ENCODE data around the gene CEP78.
"Not testable (repeated sequence)": the region's sequence is repeated elsewhere in the genome, so short reads cannot be mapped to it uniquely, and the experiment has no call there.

The CEP78 gene, protein sequence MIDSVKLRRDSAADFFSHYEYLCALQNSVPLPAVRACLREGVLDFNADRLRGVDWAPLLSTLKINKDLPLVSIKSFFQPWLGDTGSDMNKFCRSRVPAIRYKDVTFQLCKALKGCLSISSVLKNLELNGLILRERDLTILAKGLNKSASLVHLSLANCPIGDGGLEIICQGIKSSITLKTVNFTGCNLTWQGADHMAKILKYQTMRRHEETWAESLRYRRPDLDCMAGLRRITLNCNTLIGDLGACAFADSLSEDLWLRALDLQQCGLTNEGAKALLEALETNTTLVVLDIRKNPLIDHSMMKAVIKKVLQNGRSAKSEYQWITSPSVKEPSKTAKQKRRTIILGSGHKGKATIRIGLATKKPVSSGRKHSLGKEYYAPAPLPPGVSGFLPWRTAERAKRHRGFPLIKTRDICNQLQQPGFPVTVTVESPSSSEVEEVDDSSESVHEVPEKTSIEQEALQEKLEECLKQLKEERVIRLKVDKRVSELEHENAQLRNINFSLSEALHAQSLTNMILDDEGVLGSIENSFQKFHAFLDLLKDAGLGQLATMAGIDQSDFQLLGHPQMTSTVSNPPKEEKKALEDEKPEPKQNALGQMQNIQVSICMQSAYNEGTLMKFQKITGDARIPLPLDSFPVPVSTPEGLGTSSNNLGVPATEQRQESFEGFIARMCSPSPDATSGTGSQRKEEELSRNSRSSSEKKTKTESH

DNA sequence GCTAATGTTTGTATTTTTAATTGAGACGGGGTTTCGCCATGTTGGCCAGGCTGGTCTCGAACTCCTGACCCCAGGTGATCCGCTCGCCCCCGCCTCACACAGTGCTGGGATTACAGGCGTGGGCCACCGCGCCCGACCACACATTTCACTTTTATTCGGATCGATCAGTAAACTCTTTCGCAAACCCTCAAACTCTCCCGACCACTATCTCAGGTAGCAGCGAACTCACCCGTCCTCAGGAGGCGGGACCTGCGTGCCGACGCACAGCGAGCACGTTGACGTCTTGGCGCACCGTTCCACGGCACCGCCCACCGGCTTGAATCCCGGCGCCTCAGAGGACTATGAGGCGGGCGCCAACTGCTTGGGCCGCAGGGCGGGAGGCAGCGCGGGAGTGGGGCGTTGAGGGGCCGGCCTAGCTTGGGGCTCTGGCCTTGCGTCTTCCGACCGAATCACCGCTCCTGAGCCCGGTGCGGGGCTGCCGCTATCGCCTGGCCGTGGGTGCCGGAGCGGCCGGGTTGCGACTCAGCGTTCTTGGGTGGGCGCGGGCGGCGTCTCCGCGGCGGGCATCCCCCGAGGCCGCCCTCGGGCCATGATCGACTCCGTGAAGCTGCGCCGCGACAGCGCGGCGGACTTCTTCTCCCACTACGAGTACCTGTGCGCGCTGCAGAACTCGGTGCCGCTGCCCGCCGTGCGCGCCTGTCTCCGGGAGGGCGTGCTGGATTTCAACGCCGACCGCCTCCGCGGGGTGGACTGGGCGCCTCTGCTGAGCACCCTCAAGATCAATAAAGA, at the start of gene CEP78:
Gene CEP78, plus strand, starts transcription at position 314 of the 789 bp plus-strand sequence. Its CDS starts 276 bp downstream, at position 590.
- peak; percentile 84 to 95 for DNase-seq

DNA sequence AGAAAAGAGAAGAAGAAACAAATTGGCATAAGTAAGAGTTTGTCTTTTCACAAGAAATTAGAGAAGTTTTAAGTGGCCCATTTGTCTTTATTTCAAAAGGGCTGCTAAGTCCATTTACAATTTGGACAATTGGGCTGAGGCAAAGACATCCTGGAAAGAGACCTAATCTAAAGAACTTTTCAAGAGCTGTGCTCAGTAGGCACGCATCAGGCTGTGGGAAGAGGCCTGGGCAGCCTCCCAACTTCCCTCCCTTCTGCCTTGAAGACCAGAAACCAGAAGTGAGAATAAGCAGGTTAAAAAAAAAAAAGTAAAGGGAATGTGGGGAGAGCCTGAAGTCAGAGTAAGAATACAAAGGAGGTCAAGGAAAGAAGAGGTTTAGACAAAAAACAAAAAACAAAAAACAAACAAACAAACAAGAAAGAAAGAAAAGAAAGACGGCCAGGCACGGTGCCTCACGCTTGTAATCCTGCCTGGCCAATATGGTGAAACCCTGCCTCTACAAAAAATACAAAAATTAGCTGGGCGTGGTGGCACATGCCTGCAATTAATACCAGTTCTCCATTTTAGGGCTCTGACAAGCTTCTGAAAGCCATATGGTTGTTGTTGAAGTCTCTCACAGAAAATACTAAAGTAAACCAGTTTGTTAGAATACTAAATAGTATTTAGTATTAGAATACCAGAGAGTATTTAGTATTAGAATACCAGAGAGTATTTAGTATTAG, 48.0 kb upstream of the CEP78 start:
- no peak for DNase-seq

DNA sequence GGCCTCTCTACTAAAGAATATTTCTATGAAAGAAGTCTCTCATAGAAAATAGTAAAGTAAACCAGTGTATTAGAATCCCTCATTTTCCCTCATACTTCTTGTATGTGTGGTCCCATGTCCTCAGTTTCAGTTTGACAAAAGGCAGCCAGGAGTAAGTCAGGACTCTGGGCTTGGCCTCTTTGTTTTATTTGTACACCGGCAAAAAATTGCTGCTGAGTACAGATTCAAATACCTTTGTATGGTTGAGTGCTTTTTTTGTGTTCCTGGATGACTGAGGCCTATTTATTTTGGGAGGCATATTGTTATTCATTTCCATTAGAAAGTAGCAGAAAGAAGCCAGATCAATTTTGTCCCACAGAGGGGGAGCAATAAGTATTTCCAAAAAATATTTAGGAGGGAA, 47.3 kb upstream of the CEP78 start:
- DNase-seq, result no peak

DNA sequence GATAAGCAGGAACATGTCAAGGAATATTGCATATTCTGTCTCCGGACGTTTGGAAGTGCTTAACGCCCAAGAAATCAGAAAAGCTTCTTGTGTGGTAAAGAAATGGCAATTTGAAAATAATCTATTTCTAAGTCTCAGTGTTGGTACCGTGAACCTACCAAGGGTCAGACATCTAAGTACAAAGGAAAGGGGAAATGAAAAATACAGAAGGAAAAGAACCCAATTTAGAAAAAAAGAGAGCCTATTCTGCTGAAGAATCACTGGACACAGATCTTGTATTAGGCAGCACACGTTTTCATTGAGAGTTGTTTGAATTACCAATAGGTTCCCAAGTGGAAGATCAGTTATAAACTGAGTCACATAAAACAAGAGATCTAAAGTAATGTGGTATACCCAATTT, 46.9 kb upstream of the CEP78 start:
- no peak for DNase-seq

DNA sequence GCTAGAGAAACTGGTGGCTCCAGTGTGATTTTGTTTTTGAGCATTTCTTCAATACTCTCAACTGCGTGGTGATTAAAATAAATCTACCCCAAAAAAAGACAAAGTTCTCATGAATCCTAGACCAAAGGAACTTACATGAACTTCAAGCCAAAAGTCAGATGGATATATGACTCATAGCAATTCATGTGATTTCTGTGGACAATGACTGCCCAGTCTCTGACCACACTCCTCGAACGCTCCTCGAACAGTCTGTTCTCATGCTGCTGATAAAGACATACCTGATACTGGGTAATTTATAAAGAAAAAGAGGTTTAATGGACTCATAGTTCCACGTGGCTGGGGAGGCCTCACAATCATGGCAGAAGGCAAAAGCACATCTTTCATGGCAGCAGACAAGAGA, 46.4 kb upstream of the CEP78 start:
- DNase-seq, result no peak

DNA sequence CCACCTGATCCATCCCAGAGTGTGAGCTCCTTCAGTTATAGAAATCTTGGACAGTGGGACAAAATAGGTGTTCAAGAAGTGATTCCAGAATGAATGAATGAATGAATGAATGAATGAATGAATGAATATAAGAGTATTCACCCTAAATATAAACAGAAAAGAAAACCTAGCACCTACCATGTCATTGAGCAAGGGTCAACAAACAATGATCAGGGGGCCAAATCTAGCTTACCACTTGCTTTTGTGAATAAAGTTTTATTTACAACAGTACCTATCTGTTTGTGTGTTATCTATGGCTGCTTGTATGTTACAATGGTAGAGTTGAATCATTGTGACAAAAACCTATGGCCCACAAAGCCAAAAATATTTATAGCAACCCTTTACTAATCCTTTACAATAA, 43.9 kb upstream of the CEP78 start:
- no peak for DNase-seq

DNA sequence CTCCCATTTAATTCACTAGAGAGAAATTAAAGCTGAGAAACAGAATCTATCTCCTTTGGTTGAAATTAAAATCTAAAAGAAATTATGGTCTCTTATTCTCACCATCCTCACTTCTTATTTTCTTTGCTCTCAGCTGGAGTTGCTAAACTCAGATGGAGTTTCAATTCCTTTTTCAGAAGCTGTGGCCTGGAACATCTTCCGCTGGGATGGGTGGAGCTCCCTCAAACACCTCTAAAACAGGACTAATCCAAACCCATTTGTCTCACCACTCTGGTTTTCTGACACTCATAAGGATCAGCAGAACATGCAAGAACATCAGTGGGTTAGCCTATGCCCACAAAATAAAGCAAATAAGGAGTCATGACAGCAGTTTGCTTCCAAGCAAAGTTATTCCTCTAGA, 39.6 kb upstream of the CEP78 start:
- no peak for DNase-seq

DNA sequence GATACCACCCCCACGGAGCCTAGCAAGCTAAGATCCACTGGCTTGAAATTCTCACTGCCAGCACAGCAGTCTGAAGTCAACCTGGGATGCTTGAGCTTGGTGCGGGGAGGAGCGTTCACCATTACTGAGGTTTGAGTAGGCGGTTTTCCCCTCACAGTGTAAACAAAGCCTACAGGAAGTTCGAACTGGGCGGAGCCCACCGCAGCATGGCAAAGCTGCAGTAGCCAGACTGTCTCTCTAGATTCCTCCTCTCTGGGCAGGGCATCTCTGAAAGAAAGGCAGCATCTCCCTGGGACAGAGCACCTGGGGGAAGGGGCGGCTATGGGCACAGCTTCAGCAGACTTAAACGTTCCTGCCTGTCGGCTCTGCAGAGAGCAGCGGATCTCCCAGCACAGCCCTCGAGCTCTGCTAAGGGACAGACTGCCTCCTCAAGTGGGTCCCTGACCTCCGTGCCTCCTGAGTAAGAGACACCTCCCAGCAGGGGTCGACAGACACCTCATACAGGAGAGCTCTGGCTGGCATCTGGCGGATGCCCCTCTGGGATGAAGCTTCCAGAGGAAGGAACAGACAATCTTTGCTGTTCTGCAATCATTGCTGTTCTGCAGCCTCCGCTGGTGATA, 34.6 kb upstream of the CEP78 start:
- peak in 1 of 2 experiments; percentile 25 for DNase-seq

DNA sequence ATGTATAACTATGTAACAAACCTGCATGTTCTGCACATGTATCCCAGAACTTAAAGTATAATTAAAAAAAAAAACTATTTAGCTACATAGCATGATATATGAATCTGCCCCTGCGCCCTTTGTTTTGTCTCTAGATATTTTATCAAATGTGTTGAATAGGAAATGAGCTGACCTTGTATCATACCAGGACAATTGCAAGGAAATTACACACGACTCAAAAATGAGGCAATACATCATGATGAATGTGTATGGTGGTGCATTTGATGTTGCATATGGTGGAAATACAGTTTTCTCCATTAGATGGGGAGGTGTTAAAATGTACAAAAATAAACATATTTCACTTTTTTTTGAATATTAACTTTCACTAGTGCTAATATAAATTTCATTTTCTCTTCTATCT, 28.6 kb upstream of the CEP78 start:
- no peak for DNase-seq

DNA sequence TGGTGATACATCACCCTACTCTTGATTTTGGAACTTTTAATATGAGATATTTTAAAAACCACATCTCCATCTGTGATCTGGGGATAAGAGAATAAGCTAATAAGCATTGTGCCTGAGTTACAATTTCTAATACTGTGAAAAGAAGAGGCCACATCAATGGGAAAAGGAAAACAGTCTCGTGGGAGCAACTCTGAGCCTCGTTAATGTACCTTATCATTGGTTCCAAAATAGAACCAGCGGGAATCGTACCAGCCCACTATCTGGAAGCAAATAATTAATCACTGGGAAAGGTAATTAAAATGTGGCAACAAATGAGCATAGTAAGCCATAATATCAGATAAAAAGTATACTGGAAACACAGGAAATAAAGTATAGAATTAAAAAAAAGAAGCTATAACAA, 28.0 kb upstream of the CEP78 start:
- DNase-seq, result no peak

DNA sequence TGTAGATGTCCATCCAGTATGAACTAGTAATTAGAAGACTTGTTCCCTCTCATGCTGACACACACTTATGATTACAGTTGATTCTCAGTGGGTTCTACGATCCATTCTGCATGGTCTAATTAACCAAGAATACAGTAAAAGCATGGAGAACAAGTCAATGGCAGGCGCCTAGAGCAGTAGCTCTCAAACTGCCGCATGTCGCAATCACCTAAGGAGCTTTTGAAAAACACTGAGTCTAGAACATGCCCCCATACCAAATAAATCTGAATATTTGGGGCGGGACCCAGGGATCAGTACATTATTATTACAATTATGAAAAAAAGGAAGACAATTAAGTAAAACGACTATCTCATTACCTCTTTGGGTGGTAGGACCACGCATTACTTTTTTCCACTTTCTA, 26.7 kb upstream of the CEP78 start:
- no peak for DNase-seq

DNA sequence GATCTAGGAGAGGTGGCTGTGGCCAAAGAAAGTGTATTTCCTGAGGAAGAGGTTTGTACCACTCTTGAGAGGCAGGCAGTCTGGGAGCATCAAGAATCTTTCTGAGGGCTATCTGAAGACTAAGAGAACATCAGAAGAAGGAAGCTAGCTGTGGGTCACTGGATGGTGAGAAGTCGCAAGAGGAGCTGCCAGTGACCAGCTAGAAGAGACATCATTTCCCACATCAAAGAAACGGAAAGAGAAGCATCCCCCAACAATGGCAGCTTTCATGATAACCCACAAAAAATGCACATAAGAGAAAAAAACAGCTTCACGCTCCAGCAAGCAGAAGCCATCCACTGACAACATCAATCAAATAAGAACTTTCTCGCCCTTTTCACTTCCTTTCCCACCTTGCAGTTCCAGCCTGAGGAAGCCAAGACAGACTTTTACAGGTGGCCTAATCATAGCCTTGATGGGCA, 25.0 kb upstream of the CEP78 start:
- DNase-seq, result no peak

DNA sequence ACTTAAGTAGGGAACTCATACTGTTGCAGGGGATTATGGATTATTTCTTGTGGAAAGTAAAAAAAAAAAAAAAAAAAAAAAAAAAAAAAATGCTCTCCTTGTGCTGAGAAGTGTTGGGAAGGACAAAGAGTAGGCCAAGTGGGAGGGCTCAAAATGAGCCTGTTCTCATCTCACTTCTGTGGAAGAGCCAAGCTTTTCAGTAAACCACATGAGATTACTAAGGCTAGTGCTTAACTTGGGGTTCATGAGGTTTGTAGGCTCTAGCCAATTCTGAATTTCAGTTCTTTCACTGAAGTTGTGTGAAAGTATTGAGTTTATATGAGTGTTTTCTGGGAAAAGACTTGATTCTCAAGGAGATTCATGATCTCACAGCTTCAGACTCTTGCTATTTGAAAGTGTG, 23.0 kb upstream of the CEP78 start:
- no peak for DNase-seq

DNA sequence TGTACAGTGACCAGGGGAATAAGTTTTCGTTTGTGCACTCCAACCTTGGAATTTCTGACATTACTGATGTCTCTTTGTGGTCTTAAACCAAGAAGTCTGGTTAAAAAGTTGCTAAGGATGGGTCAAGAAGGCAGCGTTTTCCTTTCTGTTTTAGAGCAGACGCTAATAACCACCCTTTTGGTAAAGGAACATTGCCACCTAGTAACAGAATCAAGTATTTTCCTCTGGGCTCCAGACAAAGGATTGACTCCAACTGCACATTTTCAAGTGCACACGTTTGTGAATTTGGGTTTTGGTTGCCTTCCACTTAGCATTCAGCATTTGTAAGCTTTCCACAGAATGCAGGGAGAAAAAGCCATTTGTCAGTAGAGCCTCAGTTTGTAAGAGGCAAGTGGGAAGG, 22.2 kb upstream of the CEP78 start:
- no peak for DNase-seq

DNA sequence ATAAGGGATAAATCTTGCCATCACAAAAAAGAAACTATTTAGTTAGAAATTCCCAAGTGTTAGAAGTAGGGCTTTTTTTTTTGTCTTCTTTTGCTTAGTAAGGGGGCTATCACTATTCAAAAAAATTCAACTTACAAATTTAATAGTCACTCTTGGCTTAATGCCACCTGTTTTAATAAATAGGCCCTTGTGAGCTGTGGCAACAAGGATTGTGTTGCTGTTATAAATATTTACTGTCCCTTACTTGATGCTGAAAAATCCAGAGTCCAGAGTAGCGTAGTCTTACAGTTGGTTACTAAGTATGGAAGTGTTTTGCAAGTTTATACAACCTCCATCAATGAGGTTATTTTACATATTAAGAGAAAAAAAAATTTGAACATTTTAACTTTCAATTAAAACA, 21.4 kb upstream of the CEP78 start:
- no peak for DNase-seq

DNA sequence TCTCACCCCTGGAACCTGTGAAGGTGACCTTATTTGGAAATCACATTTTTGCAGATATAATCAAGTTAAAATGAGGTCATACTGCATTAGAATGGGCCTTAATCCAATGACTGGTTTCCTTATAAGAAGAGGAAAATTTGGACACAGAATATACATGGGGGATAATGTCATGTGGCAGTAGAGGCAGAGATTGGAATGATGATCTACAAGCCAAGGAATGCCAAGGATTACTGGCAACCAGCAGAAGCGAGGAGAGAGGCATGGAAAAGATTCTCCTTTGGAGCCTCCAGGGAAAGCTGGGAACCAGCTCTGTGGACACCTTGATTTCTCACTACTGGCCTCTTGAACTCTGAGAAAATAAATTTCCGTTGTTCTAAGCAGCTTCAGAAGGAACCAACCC, 20.2 kb upstream of the CEP78 start:
- no peak for DNase-seq

DNA sequence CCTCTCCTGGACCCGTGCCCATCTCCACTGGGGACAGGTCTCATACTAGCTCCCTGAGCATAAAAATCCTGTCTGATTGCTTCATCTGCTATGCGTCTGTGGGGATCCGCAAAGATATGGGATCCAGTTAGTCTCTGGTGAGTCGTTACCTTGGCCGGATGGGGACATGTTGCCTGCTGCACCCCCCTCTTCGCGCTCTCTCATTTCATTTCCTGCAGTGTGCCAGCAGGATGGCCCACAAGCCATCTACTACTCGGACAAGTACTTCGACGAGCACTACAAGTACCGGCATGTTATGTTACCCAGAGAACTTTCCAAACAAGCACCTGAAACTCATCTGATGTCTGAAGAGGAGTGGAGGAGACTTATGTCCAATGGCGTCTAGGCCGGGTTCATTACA, 17.0 kb upstream of the CEP78 start:
- no peak for DNase-seq

DNA sequence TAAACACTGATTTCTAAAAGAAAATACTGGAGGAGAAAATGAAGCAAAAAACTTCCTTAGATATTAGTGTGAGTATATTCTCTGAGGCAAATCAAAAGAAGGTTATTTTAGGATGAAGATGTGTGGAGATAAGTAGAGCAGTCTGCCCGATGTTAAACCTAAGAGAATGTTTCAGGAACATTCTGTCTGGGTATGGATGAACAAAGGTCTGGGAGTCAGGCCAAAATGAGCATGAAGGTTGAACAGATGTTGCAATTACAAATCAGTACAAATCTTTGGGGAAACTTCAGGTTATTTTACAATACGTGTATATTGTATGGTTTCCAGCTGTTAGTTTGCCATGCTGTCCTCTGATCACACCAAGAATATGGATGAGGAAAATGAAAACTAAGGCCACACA, 14.4 kb upstream of the CEP78 start:
- DNase-seq, result no peak

DNA sequence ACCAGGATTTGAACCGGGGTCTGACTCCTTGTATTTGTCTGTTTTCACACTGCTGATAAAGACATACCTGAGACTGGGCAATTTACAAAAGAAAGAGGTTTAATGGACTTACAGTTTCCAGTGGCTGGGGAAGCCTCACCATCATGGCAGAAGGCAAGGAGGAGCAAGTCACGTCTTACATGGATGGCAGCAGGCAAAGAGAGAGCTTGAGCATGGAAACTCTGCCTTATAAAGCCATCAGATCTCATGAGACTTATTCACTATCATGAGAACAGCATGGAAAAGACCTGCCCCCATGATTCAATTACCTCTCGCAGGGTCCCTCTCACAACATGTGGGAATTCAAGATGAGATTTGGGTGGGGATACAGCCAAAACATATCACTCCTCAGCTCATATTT, 14.0 kb upstream of the CEP78 start:
- DNase-seq, result not testable (repeated sequence)

DNA sequence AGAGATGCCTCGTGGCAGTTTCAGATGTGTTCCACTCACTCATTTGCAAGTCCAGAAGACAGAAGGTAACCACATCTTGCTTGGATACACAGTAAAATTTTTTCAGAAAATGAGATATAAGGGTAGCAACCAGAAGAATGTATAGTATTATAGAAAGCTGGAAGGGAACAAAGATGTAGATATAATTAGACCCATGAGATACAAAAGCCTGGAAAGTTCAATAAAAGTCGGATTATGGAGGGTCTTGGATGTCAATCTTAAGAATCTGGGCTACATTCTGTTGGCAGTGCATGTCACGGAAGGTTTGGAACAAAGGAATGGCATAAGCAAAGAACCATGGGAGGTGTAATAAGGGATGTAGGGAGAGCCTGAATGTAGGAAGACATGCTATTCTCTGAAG, 5.1 kb upstream of the CEP78 start:
- DNase-seq, result no peak

DNA sequence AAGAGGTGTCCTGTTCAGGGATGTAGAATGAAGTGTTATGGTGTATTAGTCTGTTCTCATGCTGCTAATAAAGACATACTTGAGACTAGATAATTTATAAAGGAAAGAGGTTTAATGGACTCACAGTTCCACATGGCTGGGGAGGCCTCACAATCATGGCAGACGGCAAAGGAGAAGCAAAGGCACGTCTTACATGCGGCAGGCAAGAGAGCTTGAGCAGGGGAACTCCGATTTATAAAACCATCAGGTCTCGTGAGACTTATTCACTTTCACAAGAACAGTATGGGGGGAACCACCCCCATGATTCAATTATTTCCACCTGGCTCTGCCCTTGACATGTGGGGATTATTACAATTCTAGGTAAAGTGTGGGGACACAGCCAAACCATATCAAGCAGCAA, 3.4 kb upstream of the CEP78 start:
- not testable (repeated sequence) for DNase-seq

DNA sequence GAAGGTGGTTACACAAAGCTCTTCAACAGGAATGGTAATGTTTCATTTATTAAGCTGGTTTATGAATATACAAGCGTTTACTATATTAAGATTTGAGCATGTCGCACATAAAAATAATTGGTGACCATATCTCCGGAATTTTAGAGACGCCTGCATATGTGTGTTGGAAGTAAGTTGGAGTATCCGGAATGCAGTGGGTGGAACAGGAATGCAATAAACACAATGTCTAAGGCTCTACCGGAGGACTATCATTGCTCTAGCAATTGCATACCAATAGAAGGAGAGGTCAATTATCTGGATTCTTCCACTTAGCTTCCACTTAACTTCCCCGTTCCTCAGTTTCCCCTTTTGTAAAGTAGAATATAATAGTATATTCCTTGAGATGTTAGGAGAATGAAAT, 1.1 kb upstream of the CEP78 start:
- DNase-seq, result no peak
